Myocyte (in vitro differentiated cells): ENCODE measurements around the gene ALDH3B2. TPM values are rescaled to one million over a fixed set of nuclear protein-coding genes. Genes with fewer than 3 reads are reported as not detected.
"Not testable (repeated sequence)": the region's sequence is repeated elsewhere in the genome, so short reads cannot be mapped to it uniquely, and the experiment has no call there.

ENCODE experiments used
- DNase-seq: peaks from one replicate; pipeline ENCODE4 v3.0.0-alpha.2; 2012; ENCODE audit warnings: low read depth
- total RNA-seq: library from RNA; depleted of rRNA; stranded (reverse); fragments of >200 nt; gene quantifications from 2 replicates; pipeline ENCODE4 v1.2.3, GENCODE V29; 2014

The ALDH3B2 gene
- total RNA-seq, 1 donor from 2014 or later = not detected

- DNase-seq = no peak
Observed at GRCh38 chr11:67644472-67645418, 29.7 kb downstream of the ALDH3B2 start.

DNA sequence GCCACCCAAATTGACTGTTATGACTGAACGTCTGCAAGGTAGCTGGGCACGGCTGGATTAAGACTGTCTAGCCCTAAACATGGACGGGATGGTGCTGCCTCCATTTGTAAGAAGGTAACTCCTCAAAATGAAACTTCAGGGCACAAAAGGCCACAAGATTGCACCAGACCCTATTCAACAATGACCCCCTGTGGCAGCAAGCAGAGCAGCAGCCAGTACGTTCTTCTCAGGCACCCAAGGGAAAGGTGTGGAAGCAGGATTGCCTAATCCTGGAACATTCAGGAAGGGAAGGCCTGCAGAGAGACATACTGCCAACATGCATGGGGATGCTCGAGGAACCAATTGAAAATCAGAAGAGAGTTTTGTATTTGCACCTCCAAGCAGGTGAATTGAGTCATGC lies 30.4 kb downstream of the ALDH3B2 start:
- DNase-seq = no peak

- no peak for DNase-seq
Observed at GRCh38 chr11:67642173-67643120, 32.0 kb downstream of the ALDH3B2 start.

DNA sequence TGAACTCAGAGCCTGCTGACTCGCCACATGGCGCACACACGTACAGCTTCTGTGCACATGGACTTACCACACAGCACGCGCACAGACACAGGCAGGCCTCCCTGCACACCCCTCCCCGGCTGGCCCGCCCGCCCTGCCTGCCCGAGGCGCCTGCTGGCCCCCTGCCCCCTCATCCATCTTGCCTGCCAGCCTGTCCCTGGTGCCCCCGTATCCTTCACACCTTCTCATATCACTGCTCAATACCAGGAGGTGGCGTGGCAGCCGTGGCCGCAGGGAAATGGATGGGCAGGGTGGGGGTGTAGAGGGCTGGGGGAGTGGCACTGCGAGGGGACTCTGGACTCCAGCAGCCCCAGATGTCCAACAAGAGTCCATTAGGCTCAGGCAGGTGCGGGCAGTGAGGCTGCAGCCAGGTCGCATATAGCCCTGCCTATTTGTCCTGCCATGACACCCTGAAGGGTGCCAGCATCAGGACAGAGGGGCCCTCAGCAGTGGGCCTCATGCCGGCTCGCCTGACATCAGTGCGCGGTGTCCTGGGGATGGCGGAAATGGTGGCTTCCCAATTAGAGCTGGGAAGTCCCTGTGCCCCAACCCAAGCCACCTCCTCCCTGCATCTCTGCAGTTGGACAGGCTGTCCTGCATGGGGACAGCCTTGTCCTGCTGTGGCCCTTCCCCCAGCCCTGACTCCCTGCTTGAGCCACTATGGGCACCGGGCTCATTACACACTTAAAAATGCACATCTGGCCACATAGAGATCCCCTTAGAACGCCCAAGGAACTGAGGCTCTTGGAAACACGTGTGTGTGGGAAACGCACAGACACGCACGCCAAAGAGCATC lies 32.9 kb downstream of the ALDH3B2 start:
- no peak for DNase-seq

GRCh38 chr11:67640758-67641337 lies 33.6 kb downstream of the ALDH3B2 start:
- no peak for DNase-seq

- peak; percentile 62 for DNase-seq
Observed at GRCh38 chr11:67640021-67640757, 34.2 kb downstream of the ALDH3B2 start.

DNA sequence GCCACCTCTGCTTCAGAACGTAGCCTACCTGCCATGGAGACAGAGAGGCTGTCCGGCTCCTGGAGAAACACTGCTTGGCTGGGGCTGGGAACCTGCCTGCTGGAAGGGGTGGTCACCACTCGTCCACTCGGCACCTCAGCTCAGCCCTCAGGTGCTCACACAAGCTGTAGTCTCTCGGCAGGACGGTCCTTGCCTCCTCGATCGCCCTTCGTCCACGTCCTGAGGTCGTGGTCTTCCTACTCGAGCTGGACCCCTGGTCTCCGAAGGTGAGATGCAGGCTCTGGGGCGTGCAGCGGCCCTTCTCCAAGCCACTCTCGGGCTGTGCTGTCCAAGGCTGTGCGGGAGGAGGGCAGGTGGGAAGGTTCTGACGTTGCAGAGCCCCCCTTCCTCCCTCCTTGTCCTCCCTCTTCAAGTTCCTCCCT lies 35.0 kb downstream of the ALDH3B2 start, which contains the start of gene TBX10:
Gene TBX10 (minus strand): TSS at position 326 of the 422 bp plus-strand sequence. CDS start 291 bp downstream, at position 35.
- DNase-seq = no peak

DNA sequence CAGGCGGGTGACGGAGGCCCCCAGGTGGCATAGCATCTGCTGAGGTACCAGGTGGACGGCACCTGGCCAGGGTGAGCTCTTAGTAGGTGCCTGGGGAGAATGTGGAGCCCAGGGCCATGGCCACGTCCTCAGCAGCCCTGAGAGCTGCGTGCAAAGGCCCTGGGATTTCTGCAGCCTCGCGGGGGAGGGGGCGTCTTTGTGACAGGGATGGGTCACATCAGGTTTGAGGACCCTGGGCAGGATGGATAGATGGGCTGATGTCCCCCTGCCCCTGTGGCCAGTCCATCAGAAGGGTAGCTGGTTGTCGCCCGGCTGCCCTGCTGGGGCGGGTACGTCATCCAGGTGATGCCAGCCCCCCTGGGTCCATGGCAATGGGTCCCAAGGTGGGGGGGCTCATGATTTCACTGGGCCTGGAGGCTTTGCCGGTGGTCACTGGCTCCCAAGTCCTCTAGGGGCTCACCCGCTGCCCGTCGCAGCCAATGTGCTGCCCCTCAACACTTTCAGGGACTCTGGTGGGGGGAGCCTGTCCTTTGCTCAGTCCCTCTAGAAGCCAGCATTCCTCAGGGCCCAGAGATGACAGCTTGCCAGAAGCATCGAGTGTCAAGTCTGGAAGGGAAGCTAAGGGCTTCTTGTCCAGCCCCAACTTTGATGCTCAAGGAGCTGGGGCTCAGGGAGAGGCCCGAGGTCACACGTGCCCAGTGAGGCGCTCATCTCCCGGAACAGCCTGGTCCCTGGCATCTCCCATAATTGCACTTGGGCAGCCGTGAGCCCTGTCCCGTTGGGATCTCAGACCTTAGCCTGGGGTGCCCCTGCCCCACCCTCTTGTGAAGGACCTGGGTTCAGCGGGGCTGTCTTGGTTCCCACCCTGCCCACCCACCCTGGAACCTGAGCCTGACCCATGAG lies 35.6 kb downstream of the ALDH3B2 start:
- DNase-seq = no peak

GRCh38 chr11:67637441-67637840 lies 37.0 kb downstream of the ALDH3B2 start:
- DNase-seq = not testable (repeated sequence)

DNA sequence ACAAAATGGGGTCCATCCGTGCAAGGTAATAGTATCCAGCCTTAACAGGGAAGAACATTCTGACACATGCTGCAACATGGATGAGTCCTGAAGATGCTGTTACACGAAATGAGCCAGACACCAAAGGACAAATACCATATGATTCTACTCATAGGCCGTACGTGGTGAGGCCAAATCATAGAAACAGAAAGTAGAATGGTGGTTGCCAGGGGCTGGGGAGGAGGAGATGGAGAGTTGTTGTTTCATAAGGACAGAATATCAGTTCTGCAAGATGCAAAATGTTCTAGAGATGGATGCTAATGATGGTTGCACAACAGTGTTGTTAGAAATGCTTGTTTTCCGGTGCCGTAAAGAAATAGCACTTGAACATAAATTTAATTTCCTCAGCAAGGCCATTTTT lies 37.5 kb downstream of the ALDH3B2 start:
- no peak for DNase-seq

GRCh38 chr11:67635231-67635521 lies 39.2 kb downstream of the ALDH3B2 start:
- DNase-seq = no peak

- DNase-seq = no peak
Observed at GRCh38 chr11:67634366-67635230, 39.8 kb downstream of the ALDH3B2 start.

DNA sequence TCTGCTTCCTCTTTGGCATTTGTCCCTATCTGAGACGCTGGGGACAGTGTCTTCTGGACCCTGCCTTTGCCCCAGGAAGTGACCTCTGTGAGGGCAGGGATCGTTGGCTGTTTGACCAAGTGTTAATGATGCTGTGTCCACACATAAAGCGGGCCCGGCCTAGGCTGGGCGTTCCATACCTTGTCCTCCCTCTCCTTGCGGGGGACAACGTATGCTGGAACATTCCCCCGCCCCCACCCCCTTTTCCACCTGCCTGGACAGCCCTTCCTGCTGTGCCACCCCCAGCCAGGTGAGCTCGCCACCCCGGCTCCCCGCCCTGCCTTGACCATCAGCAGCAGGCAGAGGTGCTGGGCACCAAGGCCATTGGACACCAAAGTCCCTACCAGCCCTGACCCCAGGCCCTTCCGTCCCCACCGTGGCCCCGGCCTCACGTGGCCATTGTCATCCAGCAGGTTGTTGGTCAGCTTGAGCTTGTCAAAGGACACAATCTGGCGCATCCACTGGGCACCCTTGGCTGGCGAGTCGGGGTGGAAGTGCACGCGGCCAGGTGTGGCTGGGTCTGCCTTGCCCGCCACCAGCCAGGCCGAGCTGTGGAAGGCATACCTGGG lies 40.6 kb downstream of the ALDH3B2 start:
- no peak for DNase-seq

DNA sequence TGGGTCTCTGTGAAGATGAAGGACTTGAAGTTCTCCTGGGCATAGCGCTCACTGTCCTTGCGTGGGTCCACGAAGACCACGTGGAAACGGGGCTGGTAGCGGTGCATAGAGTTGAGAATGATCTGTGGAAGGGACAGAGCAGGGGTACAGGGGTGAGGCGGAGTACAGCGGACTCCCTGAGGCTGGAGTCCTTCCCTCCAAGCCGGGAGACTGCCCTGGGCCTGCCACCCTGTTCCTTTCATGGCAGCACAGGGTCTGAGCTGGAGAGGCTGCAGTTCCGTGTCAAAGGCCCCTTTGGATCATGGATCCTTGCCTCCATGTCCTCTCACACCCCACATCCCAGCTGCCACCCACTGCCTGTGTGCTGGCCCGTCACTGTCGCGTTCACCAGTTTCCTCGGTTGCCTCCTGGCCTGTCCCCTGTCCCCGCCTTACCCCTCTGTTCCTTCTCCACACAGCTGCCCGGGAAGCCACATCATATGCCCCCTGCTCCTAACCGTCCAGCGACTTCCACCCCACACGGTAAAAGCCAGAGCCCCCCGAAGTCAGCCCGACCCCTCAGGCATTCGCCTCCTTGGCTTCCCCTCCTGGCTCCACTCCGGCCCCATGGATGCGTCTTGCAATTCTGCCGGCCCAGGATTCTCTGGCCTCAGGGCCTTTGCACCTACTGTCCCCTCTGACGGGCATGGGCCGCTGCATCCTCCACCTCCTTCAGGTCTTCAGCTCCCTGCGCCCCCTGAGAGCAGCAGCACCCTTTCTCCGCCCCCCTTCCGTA lies 41.3 kb downstream of the ALDH3B2 start:
- no peak for DNase-seq

DNA sequence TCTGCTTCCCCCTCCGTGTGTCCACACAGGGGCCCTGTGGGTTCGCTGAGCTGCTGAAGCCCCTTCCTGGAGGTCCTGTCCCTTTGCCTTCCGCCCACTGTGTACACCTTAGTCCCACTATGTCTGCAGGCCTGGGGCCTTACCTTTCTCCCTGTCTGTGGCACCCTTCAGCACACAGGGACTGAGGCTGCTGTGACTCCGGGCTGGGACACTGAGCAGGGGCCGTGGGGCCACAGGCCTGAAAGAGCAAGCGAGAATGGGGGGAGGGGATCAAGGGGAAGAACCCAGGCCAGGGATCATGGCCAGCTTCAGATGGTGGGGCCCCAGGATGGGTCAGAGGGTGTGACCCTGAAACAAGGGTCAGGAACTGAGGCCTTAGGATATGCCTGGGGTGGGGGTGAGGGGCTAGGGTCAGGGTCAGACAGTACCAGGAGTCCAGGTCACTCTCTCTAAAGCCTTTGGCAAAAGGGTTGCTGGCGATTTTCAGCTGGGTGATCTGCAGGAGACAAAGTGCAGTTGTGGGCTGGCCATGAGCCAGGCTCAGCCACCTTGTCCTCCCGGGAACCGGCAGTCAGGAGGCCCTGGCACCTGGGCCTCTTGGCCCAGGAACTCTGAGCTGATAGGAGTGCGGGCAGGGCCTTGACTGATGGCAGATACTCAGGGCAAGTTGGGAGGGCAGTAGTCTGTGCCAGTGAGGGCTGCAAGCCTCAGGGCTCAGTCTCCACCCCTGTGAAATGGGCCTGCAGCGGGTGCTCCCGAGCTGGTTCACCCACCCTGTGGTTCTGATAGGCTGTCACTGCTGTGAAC lies 42.0 kb downstream of the ALDH3B2 start:
- DNase-seq = no peak

GRCh38 chr11:67631853-67632174 lies 42.6 kb downstream of the ALDH3B2 start:
- no peak for DNase-seq
